HG02759 (cell line): Measurements from ENCODE around the gene GAP43.

Experiments used
- ATAC-seq: cut with Tn5 transposase; IDR thresholded peaks from one replicate; pipeline ENCODE4 v1.9.1; 2021; ENCODE audit warnings: mild to moderate bottlenecking, moderate library complexity; ENCODE audit not compliant: unreplicated experiment

The GAP43 gene

GRCh38 chr3:115627180-115628074 lies 4.1 kb downstream of the GAP43 start:
- ATAC-seq: peak; percentile 79

GRCh38 chr3:115628075-115628412 lies 4.7 kb downstream of the GAP43 start:
- peak; percentile 50 for ATAC-seq

GRCh38 chr3:115630850-115631249 lies 7.5 kb downstream of the GAP43 start:
- ATAC-seq: no peak

GRCh38 chr3:115632026-115632425 lies 8.7 kb downstream of the GAP43 start:
- ATAC-seq: no peak

GRCh38 chr3:115633467-115633866 lies 10.2 kb downstream of the GAP43 start:
- peak; percentile 55 for ATAC-seq

- ATAC-seq: no peak
These were observed 10.7 kb downstream of the GAP43 start for GRCh38 chr3:115634052-115634451.

- ATAC-seq: no peak
These were observed 12.1 kb downstream of the GAP43 start for GRCh38 chr3:115635406-115635805.

- ATAC-seq: no peak
These were observed 14.9 kb downstream of the GAP43 start for GRCh38 chr3:115638241-115638640.

GRCh38 chr3:115638991-115639390 lies 15.7 kb downstream of the GAP43 start:
- ATAC-seq: no peak

- no peak for ATAC-seq
These were observed 21.1 kb downstream of the GAP43 start for GRCh38 chr3:115644391-115644790.

- no peak for ATAC-seq
These were observed 22.8 kb downstream of the GAP43 start for GRCh38 chr3:115646027-115646690.

GRCh38 chr3:115648559-115648958 lies 25.2 kb downstream of the GAP43 start:
- ATAC-seq: no peak

- peak; percentile 47 for ATAC-seq
These were observed 27.8 kb downstream of the GAP43 start for GRCh38 chr3:115651087-115651486.

GRCh38 chr3:115651599-115651998 lies 28.3 kb downstream of the GAP43 start:
- ATAC-seq: peak; percentile 38

GRCh38 chr3:115652738-115653137 lies 29.4 kb downstream of the GAP43 start:
- peak; percentile 72 for ATAC-seq

- no peak for ATAC-seq
These were observed 32.5 kb downstream of the GAP43 start for GRCh38 chr3:115655761-115656282.

GRCh38 chr3:115657168-115657567 lies 33.9 kb downstream of the GAP43 start:
- no peak for ATAC-seq

GRCh38 chr3:115658032-115658336 lies 34.7 kb downstream of the GAP43 start:
- ATAC-seq: no peak

GRCh38 chr3:115658337-115659181 lies 35.2 kb downstream of the GAP43 start:
- peak; percentile 90 for ATAC-seq

GRCh38 chr3:115659253-115660220 lies 36.2 kb downstream of the GAP43 start:
- peak; percentile 7 for ATAC-seq
